Measurements from ENCODE around the gene ANKRD23.
"Not testable (repeated sequence)": the region's sequence is repeated elsewhere in the genome, so short reads cannot be mapped to it uniquely, and the experiment has no call there.

ANKRD23 gene

DNA sequence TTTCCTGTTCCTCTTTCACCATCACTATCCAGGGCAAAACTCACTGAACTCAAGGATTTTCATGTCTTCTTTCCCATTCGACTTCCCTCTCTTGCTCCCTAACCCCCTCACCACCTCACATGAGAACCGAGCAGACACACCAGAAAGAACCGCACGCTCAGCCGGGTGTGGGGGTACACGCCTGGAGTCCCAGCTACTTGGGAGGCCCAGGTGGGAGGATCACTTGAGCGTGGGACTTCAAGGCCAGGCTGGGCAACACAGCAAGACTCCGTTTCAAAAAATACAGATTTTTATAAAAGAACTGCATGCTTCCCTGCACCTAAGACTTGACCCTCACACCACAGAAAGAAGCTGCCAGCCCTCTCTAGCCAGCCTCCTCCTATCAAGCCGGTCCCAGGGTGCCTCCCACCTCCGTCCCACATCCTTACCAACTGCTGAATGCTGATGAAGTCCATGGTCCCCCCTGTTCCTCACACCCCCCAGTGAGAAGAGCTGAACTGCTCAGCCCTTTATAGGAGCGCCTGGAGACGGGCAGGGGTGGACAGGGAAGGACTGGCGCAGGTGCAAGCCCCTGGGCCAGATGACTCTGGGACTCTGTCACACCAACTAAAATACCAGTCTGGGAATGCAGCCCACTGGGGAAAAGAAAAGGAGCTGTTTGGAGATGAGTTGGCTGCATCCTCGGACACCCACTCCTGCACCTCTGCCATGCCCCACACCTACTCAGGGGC, at the start of gene ANKRD23:
Gene ANKRD23 (minus strand): TSS at position 484 of the 731 bp plus-strand sequence. CDS start 29 bp downstream, at position 455.
- DNase-seq (ENCODE audit: low read depth): no peak
- TF ChIP-seq, protein P1, sequence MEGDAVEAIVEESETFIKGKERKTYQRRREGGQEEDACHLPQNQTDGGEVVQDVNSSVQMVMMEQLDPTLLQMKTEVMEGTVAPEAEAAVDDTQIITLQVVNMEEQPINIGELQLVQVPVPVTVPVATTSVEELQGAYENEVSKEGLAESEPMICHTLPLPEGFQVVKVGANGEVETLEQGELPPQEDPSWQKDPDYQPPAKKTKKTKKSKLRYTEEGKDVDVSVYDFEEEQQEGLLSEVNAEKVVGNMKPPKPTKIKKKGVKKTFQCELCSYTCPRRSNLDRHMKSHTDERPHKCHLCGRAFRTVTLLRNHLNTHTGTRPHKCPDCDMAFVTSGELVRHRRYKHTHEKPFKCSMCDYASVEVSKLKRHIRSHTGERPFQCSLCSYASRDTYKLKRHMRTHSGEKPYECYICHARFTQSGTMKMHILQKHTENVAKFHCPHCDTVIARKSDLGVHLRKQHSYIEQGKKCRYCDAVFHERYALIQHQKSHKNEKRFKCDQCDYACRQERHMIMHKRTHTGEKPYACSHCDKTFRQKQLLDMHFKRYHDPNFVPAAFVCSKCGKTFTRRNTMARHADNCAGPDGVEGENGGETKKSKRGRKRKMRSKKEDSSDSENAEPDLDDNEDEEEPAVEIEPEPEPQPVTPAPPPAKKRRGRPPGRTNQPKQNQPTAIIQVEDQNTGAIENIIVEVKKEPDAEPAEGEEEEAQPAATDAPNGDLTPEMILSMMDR (conservative IDR thresholded peaks at IDR 0.05; ENCODE audit: low read depth, low read length): no peak
- H3K4me3 ChIP-seq (ENCODE audit: low read length): no peak within 1 kb of the TSS

DNA sequence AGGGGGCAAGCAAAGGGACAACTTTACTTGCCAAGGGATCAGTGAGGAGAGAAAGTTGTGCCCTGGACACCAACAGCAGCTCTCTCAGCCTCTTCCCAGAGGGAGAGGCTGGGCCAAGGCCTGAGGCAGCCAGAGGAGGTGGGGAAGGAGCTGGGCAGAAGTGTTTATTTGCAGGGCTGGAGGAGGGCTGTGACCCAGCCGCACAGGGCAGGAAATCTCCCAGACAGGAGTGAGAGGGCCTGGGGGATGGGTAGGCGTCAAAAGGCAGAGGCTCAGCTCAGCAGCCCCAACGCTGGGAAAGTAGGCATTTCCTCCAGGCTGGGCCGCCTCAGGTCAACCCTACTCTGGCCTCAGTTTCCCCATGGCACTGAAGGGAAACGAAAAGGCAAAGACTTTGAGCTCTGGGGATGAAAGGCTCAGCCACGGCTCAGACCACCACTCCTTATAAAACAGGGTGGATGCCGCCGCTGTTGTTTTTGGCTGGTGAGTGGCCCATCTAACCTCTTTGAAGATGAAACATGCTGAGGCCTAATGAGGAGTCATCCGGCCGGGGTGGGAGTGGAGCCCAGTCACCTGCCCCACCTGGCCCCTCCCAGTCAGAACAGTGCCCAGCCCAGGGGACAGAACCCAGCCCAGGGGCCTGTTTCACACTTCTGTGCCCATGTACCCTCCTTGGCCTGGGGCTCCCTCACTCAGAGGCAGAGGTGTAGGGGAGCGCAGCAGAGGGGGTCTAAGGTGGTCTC, 47.9 kb upstream of the ANKRD23 start:
- TF ChIP-seq, protein P1 (conservative IDR thresholded peaks at IDR 0.05; ENCODE audit: low read depth, low read length): no peak
- DNase-seq (ENCODE audit: low read depth): no peak
- H3K4me3 ChIP-seq (ENCODE audit: low read length): no peak overlapping the region

DNA sequence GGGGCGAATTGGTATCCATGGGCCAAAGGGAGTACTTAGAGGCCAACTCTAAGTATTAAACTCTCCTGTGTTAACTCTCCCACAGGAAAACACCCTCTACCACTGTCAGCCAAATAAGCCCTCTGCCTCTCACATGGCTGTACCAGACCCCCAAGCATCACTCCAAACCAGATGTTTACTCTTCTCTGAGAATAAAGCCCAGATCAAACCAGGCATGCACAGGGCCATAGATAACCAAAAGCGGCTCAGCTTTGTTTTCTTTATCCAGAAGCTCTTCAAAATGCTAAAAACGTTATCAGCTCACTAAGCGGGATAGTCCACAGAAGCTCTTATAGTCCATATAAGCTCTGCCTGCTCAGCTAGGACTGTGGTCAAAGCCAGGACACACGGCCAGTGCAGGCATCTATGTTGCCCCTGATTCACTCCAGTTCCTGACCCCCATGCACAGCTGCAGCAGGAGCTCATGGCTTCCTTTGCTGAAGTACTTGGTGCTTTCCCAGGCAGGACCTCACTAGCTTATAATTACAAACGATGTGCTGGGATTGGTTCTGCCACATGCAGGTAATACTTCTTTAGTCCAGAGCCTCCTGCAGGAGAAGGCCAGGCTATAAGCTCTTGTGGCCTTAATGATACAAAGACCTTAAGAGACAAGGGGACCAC, 47.0 kb upstream of the ANKRD23 start:
- H3K4me3 ChIP-seq (ENCODE audit: low read length): no peak overlapping the region
- no peak for DNase-seq (ENCODE audit: low read depth)
- TF ChIP-seq, protein P1 (conservative IDR thresholded peaks at IDR 0.05; ENCODE audit: low read depth, low read length): no peak

DNA sequence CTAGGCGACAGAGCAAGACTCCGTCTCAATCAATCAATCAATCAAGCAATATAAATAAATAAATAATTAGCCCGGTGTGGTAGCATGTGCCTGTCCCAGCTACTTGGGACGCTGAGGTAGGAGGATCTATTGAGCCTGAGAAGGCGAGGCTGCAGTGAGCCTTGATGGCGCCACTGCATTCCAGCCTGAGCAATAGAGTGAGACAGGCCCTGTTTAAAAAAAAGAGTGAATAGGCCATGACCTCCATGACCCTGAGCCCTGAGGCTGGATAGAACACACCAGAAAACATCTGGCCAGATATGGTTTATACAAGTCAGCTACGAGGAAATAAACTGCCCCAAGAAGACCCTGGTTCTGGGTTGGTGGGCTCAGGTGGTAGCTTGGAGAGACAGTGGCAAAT, 46.4 kb upstream of the ANKRD23 start:
- H3K4me3 ChIP-seq (ENCODE audit: low read length): no peak overlapping the region
- TF ChIP-seq, protein P1 (conservative IDR thresholded peaks at IDR 0.05; ENCODE audit: low read depth, low read length): no peak
- no peak for DNase-seq (ENCODE audit: low read depth)

GRCh38 chr2:96889502-96889901, 45.7 kb upstream of the ANKRD23 start:
- not testable (repeated sequence) for H3K4me3 ChIP-seq (ENCODE audit: low read length); DNase-seq (ENCODE audit: low read depth)

- TF ChIP-seq, protein P1 (conservative IDR thresholded peaks at IDR 0.05; ENCODE audit: low read depth, low read length): no peak
- no peak for DNase-seq (ENCODE audit: low read depth)
- H3K4me3 ChIP-seq (ENCODE audit: low read length): no peak overlapping the region
These were observed 44.5 kb upstream of the ANKRD23 start for GRCh38 chr2:96888072-96889011.
